HG02943 (cell line): ENCODE results near the gene TAS2R10.
"Not testable (repeated sequence)": the region's sequence is repeated elsewhere in the genome, so short reads cannot be mapped to it uniquely, and the experiment has no call there.

Source experiments
- ATAC-seq: cut with Tn5 transposase; IDR thresholded peaks from one replicate; pipeline ENCODE4 v1.9.1; 2021; ENCODE audit warnings: mild to moderate bottlenecking, low read depth, moderate library complexity; ENCODE audit not compliant: unreplicated experiment

TAS2R10 gene, protein sequence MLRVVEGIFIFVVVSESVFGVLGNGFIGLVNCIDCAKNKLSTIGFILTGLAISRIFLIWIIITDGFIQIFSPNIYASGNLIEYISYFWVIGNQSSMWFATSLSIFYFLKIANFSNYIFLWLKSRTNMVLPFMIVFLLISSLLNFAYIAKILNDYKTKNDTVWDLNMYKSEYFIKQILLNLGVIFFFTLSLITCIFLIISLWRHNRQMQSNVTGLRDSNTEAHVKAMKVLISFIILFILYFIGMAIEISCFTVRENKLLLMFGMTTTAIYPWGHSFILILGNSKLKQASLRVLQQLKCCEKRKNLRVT

DNA sequence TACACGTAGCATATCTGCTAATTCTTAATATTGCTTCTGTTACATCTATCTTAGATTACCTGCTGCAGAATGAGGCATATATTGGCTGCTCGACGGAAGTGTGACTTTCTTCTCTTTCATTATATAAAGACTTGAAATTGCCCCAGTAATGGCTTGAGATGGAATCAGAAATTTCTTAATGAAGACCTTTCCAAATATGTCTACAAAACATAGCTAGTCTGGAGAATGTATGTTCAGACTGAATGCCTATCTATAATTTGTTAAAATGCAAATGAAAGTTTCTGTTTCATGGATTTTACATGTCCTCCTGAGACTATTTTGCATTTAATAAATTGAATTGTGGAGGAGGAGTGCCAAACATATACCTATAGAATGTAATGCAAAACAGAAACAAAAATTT, at the start of gene TAS2R10:
Gene TAS2R10 (minus strand): TSS at position 101 of the 400 bp plus-strand sequence. CDS start 89 bp downstream, at position 12.
- no peak for ATAC-seq

DNA sequence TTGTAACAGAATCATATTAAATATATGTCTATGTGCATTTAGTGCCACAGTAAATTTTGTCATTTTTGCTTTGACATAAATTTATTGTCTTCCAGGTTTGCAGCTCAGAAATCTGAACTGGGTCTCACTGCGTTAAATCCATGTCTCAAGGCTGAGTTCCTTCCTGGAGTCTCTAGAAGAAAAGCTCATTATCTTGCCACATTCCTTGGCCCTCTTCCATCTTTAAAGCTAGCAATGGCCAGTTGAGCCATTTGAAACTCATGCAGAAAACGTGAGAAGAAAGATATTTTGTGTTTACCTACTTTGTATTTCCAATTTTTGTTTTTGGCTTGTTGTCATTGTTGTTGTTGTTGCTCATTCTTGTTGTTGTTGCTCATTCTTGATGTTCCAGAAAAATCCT, 47.2 kb upstream of the TAS2R10 start:
- ATAC-seq: no peak

DNA sequence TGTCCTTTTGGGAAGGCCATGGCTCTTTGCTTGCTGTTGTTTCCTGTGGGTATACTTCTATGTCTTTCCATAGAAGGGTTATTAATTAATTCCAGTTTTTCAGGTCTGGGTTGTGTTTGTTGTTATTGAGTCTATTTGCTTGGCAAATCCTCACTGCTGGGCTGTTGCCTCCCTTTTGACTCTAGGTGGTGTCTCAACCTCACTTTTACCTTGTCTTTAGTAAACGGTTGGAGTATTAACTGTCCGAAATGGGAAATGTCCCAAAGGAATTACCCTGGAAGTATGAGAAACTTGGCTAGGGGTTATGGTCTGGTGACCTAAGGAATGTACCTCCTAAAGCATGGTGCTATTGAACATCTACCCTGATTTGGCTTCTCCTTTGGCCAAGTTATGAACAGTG, 41.2 kb upstream of the TAS2R10 start:
- ATAC-seq: no peak

DNA sequence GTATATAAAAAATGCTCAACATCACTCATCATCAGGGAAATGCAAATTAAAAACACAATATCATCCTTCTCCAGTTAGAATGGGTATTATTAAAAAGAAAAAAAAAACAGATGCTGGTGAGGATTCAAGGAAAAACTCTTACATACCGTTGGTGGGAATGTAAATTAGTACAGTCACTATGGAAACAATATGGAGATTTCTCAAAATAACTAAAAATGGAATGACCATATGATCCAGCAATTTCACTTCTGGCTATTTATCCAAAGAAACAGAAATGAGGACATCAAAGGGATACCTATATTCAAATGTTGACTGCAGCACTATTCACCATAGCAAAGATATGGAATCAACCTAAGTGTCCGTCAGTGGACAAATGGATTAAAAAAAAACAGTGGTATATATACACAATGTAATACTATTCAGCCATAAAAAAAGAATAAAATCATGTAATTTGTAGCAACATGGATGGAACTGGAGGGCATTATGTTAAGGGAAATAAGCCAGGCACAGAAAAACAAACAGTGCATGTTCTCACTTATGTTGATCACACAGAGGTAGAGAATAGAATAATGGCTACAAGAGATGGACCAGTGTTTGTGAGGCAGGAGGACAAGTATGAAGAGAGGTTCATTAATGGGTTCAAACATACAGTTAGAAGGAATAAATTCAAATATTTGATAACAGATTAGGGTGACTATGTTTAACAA, 37.5 kb upstream of the TAS2R10 start:
- ATAC-seq: no peak

DNA sequence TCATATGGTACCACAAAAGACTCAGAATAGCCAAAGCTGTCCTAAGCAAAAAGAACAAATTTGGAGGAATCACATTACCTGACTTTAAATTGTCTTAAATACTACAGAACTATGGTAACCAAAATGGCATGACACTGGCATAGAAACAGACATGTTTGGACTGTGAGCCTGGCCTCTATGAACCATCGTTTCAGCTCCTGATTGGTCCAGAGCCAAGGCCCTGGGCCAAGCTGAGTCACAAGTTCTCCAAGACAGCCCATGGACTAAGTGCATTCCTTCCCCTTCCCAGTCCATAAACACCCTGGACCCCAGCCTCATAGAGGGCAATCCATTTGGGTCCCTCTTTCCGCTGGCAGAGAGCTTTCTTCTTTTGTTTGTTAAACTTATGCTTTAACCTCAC, 35.2 kb upstream of the TAS2R10 start:
- ATAC-seq: no peak

DNA sequence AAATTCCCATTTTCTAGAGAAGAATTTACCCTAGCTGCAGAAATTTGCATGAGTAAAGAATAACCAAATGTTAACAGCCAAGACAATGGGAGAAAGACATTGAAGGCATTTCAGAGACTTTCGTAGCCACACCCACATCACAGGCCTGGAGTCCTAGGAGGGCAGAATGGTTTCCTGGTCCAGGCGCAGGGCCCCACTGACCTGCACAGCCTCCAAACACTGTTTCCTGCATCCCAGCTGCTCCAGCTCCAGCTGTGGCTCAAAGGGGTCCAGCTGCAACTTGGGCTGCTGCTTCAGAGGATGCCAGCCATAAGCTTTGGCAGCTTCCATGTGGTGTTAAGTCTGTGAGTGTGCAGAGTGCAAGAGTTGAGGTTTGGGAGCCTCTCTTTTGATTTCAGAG, 29.6 kb upstream of the TAS2R10 start:
- ATAC-seq: no peak

DNA sequence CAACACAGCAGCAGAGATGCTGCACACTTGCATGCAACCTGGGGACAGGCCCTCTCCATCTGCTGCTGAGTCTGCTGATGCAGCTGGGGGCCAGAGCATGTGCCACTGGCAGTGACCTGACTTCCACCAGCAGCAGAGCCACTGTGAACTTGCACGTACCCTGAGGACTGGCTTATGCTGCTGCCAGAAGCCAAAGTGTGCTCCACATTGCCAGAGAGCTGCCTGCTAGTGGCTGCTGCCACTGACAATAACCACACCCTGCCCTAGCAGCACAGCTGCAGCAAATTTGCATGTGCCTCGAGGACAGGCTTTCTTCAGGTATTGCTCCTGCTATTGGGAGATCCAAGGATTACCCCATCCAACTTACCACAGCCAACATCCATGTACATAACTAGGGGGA, 27.6 kb upstream of the TAS2R10 start:
- ATAC-seq: no peak

DNA sequence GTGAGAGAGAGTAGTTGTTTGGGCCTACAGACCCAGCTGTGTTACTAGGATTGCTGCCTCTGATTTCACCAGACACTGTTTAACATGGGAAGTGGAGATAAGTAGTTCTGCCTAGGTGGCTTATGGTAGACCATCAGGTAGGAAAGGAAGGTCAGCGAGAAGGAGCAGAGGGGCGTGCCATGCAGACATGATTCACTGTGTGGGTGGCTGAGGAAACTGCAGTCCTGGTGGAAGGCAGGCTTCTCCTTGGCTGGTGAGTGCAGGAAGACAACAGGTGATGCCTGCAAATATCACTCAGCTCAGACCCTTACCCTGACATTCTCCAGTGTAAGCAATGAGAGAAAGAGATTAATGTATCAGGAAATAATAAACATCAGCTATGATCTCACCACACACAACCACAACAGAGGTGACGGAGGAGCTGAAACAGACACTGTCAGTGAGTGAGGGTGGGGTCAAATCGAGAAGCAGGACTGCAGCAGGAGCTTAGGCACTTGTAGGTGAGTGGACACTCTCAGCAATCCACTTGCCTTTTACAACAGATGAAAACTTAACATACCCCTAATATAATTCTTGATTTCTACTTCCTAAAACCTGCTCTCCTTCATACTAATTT, 25.2 kb upstream of the TAS2R10 start:
- no peak for ATAC-seq

DNA sequence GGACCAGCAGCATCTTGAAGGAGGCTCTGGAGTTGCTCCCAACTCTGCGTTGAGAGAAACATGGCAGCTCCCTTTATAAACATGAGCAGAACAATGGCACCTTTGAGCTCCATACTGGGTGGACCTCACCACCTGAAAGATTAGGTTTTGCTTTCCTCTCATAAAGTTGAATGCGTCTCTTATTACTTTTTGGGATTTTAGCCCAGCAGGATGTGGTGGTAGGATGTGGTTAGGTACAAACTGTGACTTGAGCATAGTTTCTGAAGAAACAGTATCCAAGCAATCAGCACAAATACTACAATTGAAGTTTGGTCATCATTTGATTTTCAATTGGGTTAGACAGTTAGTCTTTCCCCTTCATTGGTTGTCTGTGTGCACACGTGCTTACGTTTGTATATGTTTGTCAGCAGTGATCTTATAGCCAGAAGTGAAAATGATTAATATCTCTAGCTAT, 23.3 kb upstream of the TAS2R10 start, which contains the start of gene PRR4:
Gene PRR4 (minus strand): TSS at position 51 of the 454 bp plus-strand sequence. CDS start 38 bp downstream, at position 13.
- ATAC-seq: no peak

DNA sequence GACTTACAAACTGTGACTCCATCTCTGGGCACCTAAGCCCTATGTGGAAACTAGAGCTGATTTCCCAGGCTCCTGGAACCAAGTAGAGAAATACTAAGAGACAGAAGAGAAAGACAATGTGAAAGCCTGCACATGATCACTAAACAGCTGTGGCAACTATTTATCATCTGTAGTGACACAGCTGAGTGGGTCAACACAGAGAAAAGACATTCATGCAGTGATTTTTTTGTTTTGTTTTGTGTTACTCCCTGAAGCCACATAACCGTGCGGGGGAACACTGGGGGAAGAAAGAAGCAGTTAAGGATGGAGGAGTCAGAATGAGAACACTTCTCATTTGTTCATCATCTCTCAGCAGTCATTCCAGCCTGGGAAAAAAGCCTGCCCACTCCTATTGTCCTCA, 21.6 kb upstream of the TAS2R10 start:
- ATAC-seq: no peak

DNA sequence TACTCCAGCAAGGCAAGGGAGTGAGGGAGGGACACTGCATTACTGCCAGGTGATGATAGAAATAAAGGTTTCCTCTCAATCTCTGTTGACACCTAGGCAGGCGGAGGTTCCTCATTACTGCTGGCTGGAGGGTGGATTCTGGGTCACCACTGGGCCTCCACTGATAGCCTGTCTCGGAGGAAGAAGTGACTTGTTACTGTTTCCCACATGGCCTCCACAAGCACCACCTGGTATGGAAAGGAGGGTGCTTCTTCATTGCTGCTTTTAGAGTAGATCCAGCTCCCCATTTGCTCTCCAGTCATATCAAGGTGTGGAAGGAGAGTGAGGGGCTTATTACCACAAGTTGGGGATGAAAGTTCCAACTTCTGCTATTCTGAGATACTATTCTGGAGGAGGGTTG, 16.7 kb upstream of the TAS2R10 start:
- no peak for ATAC-seq

DNA sequence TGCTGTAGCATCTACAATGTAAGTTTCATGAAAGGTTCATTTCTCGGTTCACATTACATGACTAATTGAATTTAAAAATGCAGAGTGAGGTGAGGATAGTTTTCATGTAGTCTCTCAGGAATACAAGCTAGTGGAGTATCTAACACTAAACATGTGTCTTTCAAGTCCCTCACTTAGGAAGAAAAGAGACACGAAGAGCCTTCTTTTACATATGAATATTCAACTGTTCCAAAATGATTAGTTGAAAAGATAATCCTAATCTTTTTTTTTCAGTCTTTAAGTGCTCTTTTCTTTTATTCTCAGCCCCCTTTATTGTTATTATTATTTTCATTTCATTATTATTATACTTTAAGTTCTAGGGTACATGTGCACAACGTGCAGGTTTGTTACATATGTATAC, 12.3 kb upstream of the TAS2R10 start:
- no peak for ATAC-seq

DNA sequence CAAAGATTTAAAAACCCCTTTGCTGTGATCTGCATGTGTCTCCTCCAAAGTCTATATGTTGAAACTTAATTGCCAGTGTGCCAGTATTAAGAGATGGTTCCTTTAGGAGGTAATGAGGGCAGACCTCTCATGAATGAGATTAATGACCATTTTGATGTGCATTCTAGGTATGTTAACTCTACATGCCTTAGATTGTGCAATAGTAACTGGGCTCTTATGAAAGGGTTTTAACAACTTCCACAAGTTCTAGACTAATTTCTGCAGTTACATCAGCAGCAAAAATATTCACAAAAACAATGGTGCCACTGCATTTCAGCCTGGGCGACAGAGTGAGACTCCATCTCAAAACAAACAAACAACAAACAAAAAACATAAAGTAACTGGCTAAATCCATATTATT, 3.8 kb upstream of the TAS2R10 start:
- no peak for ATAC-seq

DNA sequence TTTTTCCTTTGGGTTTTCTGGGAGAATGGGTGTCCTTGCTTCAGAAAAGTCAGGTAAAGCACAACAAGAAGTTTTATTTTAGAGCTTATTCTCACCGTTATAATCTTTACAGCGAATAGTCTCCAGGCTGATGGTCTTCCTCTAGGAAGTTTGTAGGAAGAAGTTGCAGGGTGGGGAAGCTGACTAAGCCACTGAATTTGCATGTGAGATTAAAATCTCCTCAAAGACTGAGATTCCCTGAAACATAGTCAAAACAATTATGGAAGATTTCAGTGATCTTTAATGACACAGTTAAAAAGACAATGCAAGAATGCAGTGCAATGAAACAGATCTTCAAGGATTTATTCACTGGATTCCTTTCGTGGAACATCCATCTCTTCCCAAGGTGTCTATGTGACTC, 1.2 kb downstream of the TAS2R10 start:
- ATAC-seq: no peak

DNA sequence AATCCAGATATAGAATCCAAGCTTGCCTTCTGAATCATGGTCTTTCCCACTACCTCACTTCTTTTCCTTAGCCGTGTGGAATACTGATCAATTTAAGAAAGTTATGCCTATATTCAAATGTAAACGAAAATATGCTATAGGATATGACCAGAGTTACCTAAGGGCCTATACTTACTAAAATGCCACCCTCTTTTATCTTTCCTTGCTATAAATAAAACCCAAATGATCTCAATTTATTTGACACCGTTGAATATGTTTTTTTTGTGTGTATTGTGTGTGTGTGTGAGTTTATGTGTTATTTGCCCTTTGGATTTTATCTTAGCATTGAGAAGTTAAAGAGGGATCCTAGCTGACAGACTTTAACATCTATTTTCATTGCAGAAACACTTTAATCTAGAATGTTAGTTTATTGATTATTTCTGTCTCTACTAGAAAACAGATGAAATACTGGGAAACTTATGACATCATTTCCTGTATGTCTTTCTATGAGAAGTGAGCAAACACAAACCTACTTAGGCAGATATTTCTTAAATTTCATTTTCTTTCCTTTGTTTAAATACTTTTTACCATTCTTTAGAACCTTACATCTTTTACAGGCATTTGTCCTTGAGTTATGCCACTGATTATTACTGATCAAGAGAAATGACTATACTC, 14.1 kb downstream of the TAS2R10 start:
- no peak for ATAC-seq

DNA sequence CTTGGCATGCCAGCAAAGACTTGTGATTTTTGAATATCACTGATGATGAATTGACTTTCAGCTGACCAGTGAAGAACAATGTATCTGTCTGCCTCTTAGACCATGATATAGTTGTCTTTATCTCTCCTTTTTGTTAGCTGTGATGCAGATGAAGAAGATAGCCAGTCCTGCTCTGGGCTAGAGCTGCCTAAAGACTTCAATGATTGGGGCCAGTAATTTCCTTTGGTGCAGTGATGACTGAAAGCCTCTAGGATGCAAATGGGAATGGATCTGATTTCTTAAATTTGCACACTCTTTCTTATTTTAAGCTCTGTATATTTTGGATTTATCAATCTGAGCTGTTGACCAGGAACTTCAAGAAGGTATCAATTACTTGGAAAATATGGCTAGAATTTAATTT, 16.1 kb downstream of the TAS2R10 start, which contains the start of gene TAS2R9:
Gene TAS2R9 (minus strand): TSS at position 101 of the 400 bp plus-strand sequence. CDS start 93 bp downstream, at position 8.
- ATAC-seq: no peak

DNA sequence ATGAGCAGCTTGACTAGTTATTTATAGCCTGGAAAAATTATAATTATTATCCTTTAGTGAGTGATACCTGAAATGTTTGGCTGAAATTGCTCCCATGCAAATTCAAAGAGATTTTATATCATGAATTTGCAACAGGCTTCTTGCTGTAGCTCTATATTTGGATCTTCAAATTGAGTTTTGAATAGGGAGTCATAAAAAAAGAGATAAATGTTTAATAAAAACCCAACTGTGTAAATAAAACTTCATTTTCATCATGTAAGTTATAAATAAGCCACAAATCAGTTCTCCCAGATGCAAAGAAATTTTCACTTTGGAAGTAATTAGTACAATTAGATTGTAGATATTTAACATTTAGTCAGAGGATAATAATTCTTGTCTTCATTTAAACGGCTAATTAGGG, 19.0 kb downstream of the TAS2R10 start, which contains the start of gene TAS2R8:
Gene TAS2R8 (minus strand): TSS at position 101 of the 400 bp plus-strand sequence. CDS start 306 bp downstream, outside the sequence.
- no peak for ATAC-seq

DNA sequence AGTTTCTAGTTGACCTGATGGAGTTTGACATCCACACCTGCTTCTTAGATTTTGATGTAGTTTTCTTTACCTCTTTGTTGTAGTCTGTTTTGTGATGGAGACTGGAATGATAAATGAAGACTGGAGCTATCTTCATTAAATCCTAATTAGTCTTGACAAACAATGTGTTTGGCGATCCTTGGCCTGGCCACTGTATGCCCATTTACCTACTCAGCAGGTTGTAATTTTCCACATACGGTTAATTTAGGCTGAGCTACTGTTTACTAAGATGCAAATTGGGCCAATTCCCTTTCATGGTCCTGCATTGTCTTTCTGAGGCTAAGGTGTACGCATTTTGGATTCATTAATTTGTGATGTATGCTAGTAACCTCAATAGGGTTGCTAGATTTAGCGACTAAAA, 23.6 kb downstream of the TAS2R10 start, which contains the start of gene TAS2R7:
Gene TAS2R7 (minus strand): TSS at position 41 of the 400 bp plus-strand sequence. CDS start 57 bp downstream, outside the sequence.
- ATAC-seq: no peak

DNA sequence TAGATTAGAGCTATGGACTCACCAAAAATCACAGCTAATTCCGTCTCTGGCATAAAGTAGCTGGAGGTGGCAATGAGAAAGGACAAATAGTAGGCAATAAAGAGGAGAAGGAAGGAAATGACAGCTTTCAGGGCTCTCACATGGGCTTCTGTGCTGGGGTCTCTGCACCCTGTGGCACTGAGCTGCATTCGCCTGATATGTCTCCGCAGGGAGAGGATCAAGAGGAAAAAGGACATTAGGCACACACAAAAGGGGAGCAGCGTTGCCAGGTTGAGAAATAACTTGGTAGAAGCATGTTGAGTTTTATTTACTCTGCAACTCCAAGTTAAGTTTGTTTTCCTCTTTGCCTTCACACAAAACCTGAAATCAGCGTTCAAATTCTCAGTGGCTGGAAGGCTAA, 24.4 kb downstream of the TAS2R10 start:
- ATAC-seq: no peak

DNA sequence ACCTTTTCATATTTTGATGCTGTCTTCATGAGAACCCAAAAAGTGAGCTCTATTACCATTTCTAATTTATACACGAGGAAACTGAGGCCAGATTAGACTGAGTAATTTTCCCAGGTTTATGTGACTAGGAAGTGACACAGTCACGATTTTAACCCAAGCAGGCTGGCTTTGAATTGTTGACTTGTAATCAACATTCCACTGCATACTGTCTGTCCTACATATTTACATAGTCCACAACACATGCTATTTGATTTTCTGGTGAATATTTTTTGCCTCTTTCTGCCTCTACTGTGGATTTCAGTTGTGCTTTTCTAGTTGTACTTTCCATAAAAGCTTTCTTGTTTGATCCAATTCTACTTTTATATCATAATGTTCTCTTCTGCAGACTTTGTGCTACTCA, 31.9 kb downstream of the TAS2R10 start:
- no peak for ATAC-seq

DNA sequence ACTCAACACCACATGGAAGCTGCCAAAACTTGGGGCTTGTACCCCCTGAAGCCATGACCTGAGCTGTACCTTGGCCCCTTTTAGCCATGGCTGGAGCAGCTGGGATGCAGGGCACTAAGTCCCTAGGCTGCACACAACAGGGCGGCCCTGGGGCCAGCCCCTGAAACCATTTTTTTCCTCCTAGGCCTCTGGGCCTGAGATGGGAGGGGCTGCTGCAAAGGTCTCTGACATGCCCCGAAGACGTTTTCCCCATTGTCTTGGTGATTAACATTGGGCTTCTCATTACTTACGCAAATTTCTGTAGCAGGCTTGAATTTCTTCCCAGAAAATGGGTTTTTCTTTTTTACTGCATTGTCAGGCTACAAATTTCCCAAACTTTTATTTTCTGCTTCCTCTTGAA, 34.4 kb downstream of the TAS2R10 start:
- ATAC-seq: not testable (repeated sequence)
